HuH-7.5 (cell line): ENCODE measurements around the gene UBAP2L.
A peak's percentile ranks its signal among the peaks of the same experiment; 100 is the strongest.
"Not testable (repeated sequence)": the region's sequence is repeated elsewhere in the genome, so short reads cannot be mapped to it uniquely, and the experiment has no call there.

Source experiments
- DNase-seq: peaks from one replicate; pipeline ENCODE4 v3.0.0; 2011; ENCODE audit warnings: low spot score

UBAP2L gene

DNA sequence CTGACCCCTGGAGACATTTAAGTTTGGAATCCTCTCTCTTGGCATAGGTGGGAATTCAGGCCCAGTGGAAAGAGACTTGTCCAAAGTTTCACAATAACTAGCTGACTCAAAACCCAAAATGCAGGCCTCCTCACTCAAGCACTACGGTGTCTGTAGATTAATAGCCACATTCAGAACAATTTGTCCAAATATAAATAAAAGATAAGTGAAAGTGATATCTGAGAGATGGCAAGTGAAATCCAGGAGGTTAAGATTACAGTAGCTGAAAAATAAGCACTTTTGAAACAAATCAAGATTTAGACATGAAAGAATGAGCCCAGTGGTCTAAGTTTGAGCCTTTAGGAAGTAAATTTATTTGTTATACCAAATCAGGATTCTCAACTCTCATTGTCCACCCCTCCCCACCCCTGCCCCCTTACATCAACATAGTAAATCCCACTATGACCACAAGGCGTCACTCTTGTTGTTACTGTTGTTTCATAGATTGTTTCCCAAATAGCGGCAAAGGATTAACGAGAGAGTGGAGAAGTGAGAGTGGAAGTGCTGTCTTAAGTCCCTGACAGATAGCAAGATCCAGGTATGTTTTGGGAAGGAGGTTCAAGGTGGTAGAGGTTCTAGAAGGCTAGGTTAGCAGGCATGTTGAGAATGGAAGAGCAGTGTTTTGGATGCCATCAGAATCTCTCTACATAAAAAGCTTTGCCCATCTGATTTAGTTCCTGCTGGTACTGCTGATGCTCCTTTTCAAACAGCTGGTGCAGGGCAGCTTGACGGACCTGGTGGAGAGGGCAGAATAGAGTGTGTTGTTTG lies 21.8 kb upstream of the UBAP2L start:
- peak; percentile 52 for DNase-seq

DNA sequence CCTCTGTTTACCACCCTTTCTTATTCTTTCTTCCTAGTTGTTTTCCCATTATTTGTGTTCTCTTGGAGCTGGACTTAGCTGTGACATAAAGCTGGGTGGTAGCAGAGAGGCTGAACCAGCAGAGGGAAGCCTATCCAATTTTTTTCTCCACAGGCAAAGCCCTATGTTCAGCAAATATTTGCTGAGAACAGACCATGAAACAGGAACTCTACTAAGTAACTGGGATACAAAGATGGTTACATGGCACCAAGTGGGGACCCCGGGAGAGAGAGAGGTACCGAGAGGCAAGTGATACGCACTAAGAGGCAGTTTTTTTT lies 21.2 kb upstream of the UBAP2L start:
- no peak for DNase-seq

- DNase-seq = not testable (repeated sequence)
Measured at GRCh38 chr1:154205778-154206177, 15.0 kb upstream of the UBAP2L start.

- no peak for DNase-seq
Measured at GRCh38 chr1:154206196-154206595, 14.6 kb upstream of the UBAP2L start, which contains the start of gene CFAP141. TSS of gene CFAP141 (minus strand) at chr1:154206333. CDS start at chr1:154206307, 26 bp downstream.

- DNase-seq = no peak
Measured at GRCh38 chr1:154207262-154207661, 13.5 kb upstream of the UBAP2L start.

GRCh38 chr1:154208677-154209388 lies 11.9 kb upstream of the UBAP2L start:
- no peak for DNase-seq

- DNase-seq = no peak
Measured at GRCh38 chr1:154212083-154212482, 8.7 kb upstream of the UBAP2L start.

- no peak for DNase-seq
Measured at GRCh38 chr1:154213274-154213673, 7.5 kb upstream of the UBAP2L start.

DNA sequence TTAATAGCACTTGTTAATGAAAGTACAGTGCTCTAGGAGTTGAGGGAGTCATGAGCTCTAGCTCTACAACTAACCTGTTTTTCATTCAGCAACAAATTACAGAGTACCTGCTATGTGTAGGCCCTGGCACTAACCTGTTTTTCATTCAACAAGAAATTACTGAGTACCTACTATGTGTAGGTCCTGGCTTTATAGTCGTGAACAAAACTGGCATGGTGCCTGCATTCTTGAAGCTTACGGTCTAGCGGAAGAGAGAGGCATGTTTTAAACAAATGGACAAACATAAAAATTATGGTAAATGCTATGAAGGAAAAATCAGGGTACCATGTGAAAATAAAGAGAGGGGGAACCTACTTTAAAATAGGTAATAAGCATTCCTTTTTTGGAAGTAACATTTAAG lies 2.2 kb upstream of the UBAP2L start:
- DNase-seq = no peak

DNA sequence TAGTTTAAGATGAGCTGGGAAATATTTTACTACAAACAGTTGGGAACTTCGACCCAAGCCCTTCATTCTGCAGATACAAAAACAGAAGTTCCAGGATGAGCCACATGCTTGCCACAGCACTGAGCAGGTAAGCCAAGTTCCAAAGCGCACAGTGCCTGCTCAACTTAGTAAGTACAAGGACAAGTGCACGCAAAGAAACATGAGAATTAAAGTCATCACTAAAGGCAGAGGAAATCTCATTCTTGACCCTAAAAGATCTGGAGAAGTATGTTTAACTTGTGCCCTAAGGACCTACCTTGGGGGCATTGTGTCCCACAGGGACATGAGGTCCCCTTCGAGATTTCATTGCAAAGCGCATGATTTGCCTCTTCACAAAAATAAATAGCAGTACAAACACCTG lies 1.2 kb upstream of the UBAP2L start:
- DNase-seq = no peak

DNA sequence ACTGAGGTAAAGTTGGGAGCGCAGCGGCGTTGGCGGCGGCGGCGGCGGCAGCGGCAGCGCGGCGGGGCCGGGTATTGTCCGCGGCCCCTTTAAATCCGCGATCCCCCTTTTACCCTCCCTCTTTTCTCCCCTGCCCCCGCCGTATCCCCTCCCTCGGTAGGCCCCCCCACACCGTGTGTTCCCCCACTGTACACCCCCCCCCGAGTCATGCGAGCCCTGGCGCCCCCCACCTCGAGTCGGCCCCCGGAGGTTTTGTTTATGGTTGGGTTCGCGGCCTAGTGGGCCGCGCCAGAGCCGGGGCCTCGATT lies 169 bp downstream of the UBAP2L start:
- DNase-seq = no peak

DNA sequence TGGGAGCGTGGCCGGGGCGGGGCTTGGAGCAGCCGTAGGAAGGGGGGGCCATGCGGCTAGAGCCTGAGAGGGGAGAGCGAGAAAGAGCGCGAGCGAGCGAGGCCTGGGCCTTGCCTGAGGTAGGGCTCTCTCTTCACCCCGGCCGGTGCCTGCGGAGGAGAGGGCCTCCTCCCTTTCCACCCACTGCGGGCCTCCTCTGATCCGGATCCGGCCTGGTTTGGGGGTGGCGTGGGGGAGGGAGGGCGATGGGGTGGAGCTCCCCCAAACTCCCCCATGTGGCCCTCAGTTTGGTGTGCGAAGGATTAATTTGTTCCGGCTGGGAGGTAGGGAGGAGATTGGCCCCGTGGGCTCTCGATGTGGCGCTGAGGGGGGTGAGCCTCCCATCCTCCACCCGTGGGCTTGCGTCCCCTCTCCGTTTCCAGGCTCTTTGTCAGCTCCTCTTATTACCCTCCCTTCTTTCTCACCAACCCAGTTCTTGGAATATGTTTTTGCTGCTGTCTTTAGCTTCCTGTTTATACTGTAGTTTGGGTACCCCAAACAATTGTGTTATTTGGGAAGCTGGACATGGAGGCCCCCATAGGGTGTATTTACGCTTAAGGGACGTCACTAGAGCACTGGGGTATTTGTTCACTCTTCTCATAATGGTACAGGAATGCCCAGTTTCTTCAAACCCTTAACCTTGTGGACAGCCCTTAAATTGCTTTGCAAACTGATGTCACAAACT lies 685 bp downstream of the UBAP2L start:
- DNase-seq = peak; percentile 17

DNA sequence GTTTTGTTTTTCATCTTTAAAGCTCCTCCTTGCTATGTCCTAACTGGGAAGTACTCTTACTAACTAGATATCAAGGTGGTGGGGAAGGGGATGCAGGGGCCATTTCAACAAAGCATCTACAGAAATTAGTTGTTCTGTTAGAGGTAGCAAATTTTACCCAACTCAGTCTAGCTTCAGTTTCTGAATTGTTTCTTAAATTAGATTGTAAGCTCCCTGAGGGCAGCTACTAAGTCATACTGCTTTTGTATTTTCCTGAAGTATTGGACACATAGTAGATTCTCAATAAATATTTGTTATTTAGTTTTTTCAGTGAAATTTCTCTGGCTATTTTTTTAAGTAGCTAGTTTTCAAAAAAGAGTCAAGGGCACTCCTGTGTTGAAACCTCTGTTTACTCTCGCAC lies 1.8 kb downstream of the UBAP2L start:
- DNase-seq = no peak

DNA sequence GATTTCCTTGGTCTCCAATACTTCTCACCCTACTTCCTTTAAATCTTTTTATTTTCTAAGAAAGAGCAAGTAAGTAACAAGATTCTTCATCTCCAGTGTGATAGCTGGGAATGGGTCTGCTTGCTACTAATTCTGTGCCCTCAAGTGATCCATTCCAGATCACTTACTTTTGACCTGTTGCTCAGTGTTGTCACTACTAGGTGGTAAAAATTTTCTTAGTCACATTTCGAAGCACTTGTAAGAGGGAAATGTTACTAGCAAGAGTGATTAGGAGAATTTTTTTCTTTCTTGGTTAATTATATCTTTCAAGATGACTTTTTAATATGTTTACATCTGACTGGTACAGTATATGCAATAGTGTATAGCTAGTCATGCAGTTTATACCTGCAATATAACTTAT lies 2.2 kb downstream of the UBAP2L start:
- DNase-seq = no peak

DNA sequence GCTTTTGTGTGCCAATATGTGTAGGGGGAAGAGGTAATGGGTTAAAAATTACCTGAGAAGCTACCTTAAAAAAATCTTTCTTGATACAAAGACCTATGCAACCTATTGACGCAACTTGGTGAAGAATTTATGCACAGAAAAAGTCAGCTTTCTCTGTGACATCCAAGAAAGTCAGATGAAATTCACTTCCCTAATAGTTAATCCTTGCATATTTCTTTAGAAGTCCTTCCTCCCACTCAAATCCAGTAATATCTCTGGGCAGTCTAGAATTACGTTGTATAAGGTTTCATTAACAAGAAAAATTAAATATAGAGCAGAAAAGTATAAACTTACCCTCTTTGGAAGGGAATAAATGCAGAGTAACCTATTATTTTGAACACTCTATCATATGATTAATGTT lies 2.9 kb downstream of the UBAP2L start:
- DNase-seq = no peak

DNA sequence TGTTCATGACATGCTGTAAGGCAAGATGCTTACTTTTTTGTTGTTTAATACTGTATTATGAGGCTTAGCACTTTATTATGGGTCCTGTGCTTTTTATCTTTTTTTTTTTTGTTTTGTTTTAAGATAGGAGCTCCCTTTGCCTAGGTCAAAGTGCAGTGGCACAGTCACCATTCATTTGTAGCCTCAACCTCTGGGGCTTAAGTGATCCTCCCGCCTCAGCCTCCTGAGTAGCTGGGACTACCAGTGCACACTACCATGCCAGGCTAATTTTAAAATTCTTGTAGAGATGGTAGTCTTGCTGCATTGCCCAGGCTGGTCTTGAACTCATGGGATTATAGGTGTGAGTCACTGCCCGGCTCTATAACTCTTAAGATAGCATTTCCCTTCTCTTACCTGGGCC lies 4.6 kb downstream of the UBAP2L start:
- DNase-seq = no peak

- DNase-seq = not testable (repeated sequence)
Measured at GRCh38 chr1:154231112-154231511, 10.4 kb downstream of the UBAP2L start.

- not testable (repeated sequence) for DNase-seq
Measured at GRCh38 chr1:154233127-154233526, 12.4 kb downstream of the UBAP2L start.

GRCh38 chr1:154236855-154237254 lies 16.1 kb downstream of the UBAP2L start:
- no peak for DNase-seq

GRCh38 chr1:154237435-154237834 lies 16.7 kb downstream of the UBAP2L start:
- DNase-seq = no peak

- DNase-seq = no peak
Measured at GRCh38 chr1:154237880-154238506, 17.2 kb downstream of the UBAP2L start.

GRCh38 chr1:154239491-154239890 lies 18.7 kb downstream of the UBAP2L start:
- no peak for DNase-seq
